K562 (cell line): ENCODE results near the gene KCNB1. TPM values are rescaled to one million over a fixed set of nuclear protein-coding genes. Genes with fewer than 3 reads are reported as not detected.

Source experiments
- ATAC-seq: fragments of 200-7000 bp; cut with Tn5 transposase; 3 replicates; pipeline ENCODE4 v1.9.1; 2020; ENCODE audit warnings: moderate library complexity
- BruUV-seq: library from RNA; stranded (reverse); fragments of 400-500 nt; replicated peaks from 2 replicates; lab custom pipeline; 2021; lab: Mats Ljungman, UMichigan
- CTCF ChIA-PET: fragments of 300-600 bp; formaldehyde crosslinking; extraction: SDS; loops from one replicate; lab custom pipeline; 2021; ENCODE audit warnings: low intra/inter-chr PET ratio; lab: Yijun Ruan, JAX
- POLR2A ChIA-PET: fragments of 300-600, 350-650 bp; sonication (Branson Sonifier 250); formaldehyde crosslinking; extraction: SDS; loops from one replicate; lab custom pipeline; 2021; ENCODE audit warnings: antibody characterized with exemption, inconsistent platforms; lab: Yijun Ruan, JAX
- DNase-seq, 4 experiments: peaks; one replicate each; pipeline versions ENCODE4 v3.0.0 to v3.0.0-alpha.2; 2011 to 2018; ENCODE audit warnings: low spot score in 3 of 4, mixed read lengths in 3 of 4; ENCODE audit errors: extremely low read depth in 1 of 4
- FAIRE-seq: peaks from 2 replicates; lab custom pipeline; 2011; peaks lifted over from hg19 to GRCh38; lab: Jason Lieb, UNC
- H2AFZ ChIP-seq: 2 replicates; pipeline ENCODE4 v1.6.0; 2011; ENCODE audit warnings: low read depth, low read length, control low read depth, inconsistent platforms
- H3K27ac ChIP-seq: fragments of 200-600 bp; 3 replicates; pipeline ENCODE4 v1.8.0; 2011; ENCODE audit warnings: low read depth, mild to moderate bottlenecking, control low read depth, inconsistent platforms, low read length, moderate library complexity, mixed read lengths; ENCODE audit errors: extremely low read depth
- H3K27me3 ChIP-seq, 2 experiments: fragments of 300-600 bp in 1 of 2; 2 replicates in 1 of 2; 3 replicates in 1 of 2; pipeline versions ENCODE4 v1.6.0 to v1.8.0; 2011; ENCODE audit warnings: inconsistent platforms in 2 of 2, low read length in 2 of 2, mild to moderate bottlenecking in 1 of 2, mixed read lengths in 1 of 2, moderate library complexity in 1 of 2; ENCODE audit not compliant: control insufficient read depth in 2 of 2, insufficient read depth in 2 of 2
- H3K36me3 ChIP-seq: fragments of 300-600 bp; 3 replicates; pipeline ENCODE4 v1.8.0; 2011; ENCODE audit warnings: mild to moderate bottlenecking, low read length, inconsistent platforms; ENCODE audit not compliant: control insufficient read depth, insufficient read depth
- H3K4me1 ChIP-seq, 2 experiments: fragments of 200-600 bp in 1 of 2; replicated peaks in 1 of 2; 2 replicates in 1 of 2; 3 replicates in 1 of 2; pipeline versions ENCODE4 v1.5.1 to v1.8.0; 2011; ENCODE audit warnings: inconsistent platforms in 2 of 2, low read length in 2 of 2, mild to moderate bottlenecking in 1 of 2, mixed read lengths in 1 of 2, moderate library complexity in 1 of 2; ENCODE audit not compliant: control insufficient read depth in 2 of 2, insufficient read depth in 2 of 2
- H3K4me2 ChIP-seq: 2 replicates; pipeline ENCODE4 v1.6.1; 2011; ENCODE audit warnings: low read length, control low read depth, inconsistent platforms, mixed read lengths; ENCODE audit not compliant: insufficient read depth
- H3K4me3 ChIP-seq: fragments of 200-600 bp; sonication (generic), shearing (Covaris generic); 2 replicates; pipeline ENCODE4 v1.5.1; 2016; ENCODE audit warnings: control low read depth, inconsistent platforms
- H3K79me2 ChIP-seq: fragments of 200-600 bp; 3 replicates; pipeline ENCODE4 v1.8.0; 2011; ENCODE audit warnings: low read length, inconsistent platforms; ENCODE audit not compliant: control insufficient read depth, insufficient read depth
- H3K9ac ChIP-seq, 2 experiments: 2 replicates each; pipeline versions ENCODE4 v1.6.0 to v1.6.1; 2011; ENCODE audit warnings: low read depth in 2 of 2, low read length in 2 of 2, control low read depth in 1 of 2, inconsistent platforms in 1 of 2, mild to moderate bottlenecking in 1 of 2, mixed read lengths in 1 of 2; ENCODE audit not compliant: insufficient read depth in 1 of 2
- H3K9me1 ChIP-seq: one replicate; pipeline ENCODE4 v1.6.0; 2011; ENCODE audit warnings: inconsistent platforms, mild to moderate bottlenecking, low read length, moderate library complexity; ENCODE audit not compliant: control insufficient read depth, insufficient read depth
- H3K9me3 ChIP-seq: replicated peaks from 2 replicates; pipeline ENCODE4 v1.5.1; 2011; ENCODE audit warnings: low read depth, low read length, inconsistent platforms; ENCODE audit not compliant: control insufficient read depth, insufficient read depth
- H4K20me1 ChIP-seq: replicated peaks from 2 replicates; pipeline ENCODE4 v1.6.1; 2011; ENCODE audit warnings: low read length, inconsistent platforms, mixed read lengths; ENCODE audit not compliant: control insufficient read depth, insufficient read depth
- BACH1 ChIP-seq: fragments of 200-800 bp; sonication (Bioruptor generic); IDR thresholded peaks from 2 replicates; pipeline ENCODE4 v1.6.1; 2016; ENCODE audit warnings: missing genetic modification characterization, missing compliant biosample characterization
- BCOR ChIP-seq: fragments of 450-650 bp; IDR thresholded peaks from 2 replicates; pipeline ENCODE4 v1.6.1; 2016
- BRD4 ChIP-seq: fragments of 200-600 bp; sonication (generic); IDR thresholded peaks from 2 replicates; pipeline ENCODE4 v1.6.1; 2017; ENCODE audit warnings: inconsistent platforms
- CHD1 ChIP-seq: fragments of 200-600 bp; sonication (generic); IDR thresholded peaks from one replicate; pipeline ENCODE4 v1.6.1; 2012; ENCODE audit warnings: mild to moderate bottlenecking, moderate library complexity, low read length, inconsistent platforms
- FIP1L1 ChIP-seq: fragments of 200-400 bp; formaldehyde crosslinking; IDR thresholded peaks from 2 replicates; pipeline ENCODE4 v1.6.1; 2018; ENCODE audit warnings: mild to moderate bottlenecking, low read depth, low read length; ENCODE audit not compliant: poor library complexity, severe bottlenecking
- FOSL1 ChIP-seq: fragments of 200-800 bp; sonication (Bioruptor generic); conservative IDR thresholded peaks from 2 replicates; pipeline ENCODE4 v1.6.1; 2016; ENCODE audit warnings: missing genetic modification characterization, missing compliant biosample characterization
- HCFC1 ChIP-seq: IDR thresholded peaks from 2 replicates; pipeline ENCODE4 v1.6.1; 2012; ENCODE audit warnings: low read depth, low read length, improper control_type of control experiment
- HMG20A ChIP-seq: fragments of 450-650 bp; formaldehyde crosslinking; conservative IDR thresholded peaks from 2 replicates; pipeline ENCODE4 v1.4.0; 2020; ENCODE audit warnings: mild to moderate bottlenecking, mixed read lengths
- MBD2 ChIP-seq: sonication (generic); IDR thresholded peaks from 2 replicates; pipeline ENCODE4 v1.6.1; 2016; ENCODE audit warnings: low read depth, borderline replicate concordance
- POLR2G ChIP-seq: fragments of 200-400 bp; formaldehyde crosslinking; IDR thresholded peaks from 2 replicates; pipeline ENCODE4 v1.6.1; 2017; ENCODE audit warnings: low read depth, mild to moderate bottlenecking, antibody characterized with exemption, low read length, moderate library complexity
- TCF3 ChIP-seq: sonication (generic); formaldehyde crosslinking; IDR thresholded peaks from 2 replicates; pipeline ENCODE4 v1.4.0; 2020; ENCODE audit warnings: mild to moderate bottlenecking, missing genetic modification reagents
- WGBS: fragments of 100-300 bp; shearing (Covaris generic); methylation state at CpG from one replicate; pipeline ENCODE4 v1.1.6; 2016; ENCODE audit warnings: low coverage, mixed read lengths; ENCODE audit not compliant: insufficient coverage; ENCODE audit errors: missing lambda C conversion rate; 5-methylcytosine and 5-hydroxymethylcytosine counted together
- in situ Hi-C: fragments of 300-500 bp; cut with MboI; formaldehyde crosslinking; loops from 4 replicates; pipeline ENCODE4 v1.15.0; 2018; ENCODE audit warnings: inconsistent platforms, mixed read lengths
- intact Hi-C: fragments of 100-400 bp; cut with micrococcal nuclease; formaldehyde crosslinking; loops from 2 replicates; pipeline ENCODE4 v1.14.2; 2022
- polyA plus RNA-seq, 8 experiments: library from polyadenylated mRNA; depleted of rRNA in 4 of 8; stranded (reverse) in 5 of 8; unstranded in 3 of 8; fragments of >200 nt; fragmentation: Nextera tagmentation in 2 of 8; fragmentation: Illumina TruSeq in 1 of 8; extraction: Ambion mirVana in 2 of 8; extraction: Trizol in 1 of 8; gene quantifications; 2 replicates each; pipeline versions ENCODE4 v1.2.1 to v1.2.3, GENCODE V29; 2011 to 2014; ENCODE audit warnings: inconsistent platforms in 1 of 8, missing spikeins in 1 of 8
- total RNA-seq, 7 experiments: library from RNA; depleted of rRNA in 6 of 7; stranded (reverse); fragments of >200 nt in 6 of 7; fragmentation: Illumina TruSeq in 2 of 7; extraction: Trizol in 2 of 7; gene quantifications; 2 replicates each; pipeline versions ENCODE4 v1.2.1 to v1.2.3, GENCODE V29; 2011 to 2021; ENCODE audit warnings: low replicate concordance in 1 of 7
- TF ChIP-seq, protein P1 (sequence below): fragments of 450-650 bp; IDR thresholded peaks from 2 replicates; pipeline ENCODE4 v1.7.1; 2018; ENCODE audit warnings: mild to moderate bottlenecking, low read depth; ENCODE audit not compliant: partially characterized antibody
- TF ChIP-seq, protein P2 (sequence below): fragments of 250-450 bp; sonication (Bioruptor Pico); IDR thresholded peaks from 2 replicates; pipeline ENCODE4 v1.5.0; 2022; ENCODE audit warnings: mild to moderate bottlenecking
- TF ChIP-seq, protein P3 (sequence below): IDR thresholded peaks from 2 replicates; pipeline ENCODE4 v1.6.1; 2012; ENCODE audit warnings: low read depth, low read length, improper control_type of control experiment, borderline replicate concordance
- TF ChIP-seq, protein P4 (sequence below): sonication (generic); formaldehyde crosslinking; IDR thresholded peaks from 2 replicates; pipeline ENCODE4 v1.8.0; 2022; ENCODE audit warnings: mild to moderate bottlenecking, low read depth, missing genetic modification reagents

The KCNB1 gene
- total and polyA plus RNA-seq, 9 of the 15 experiments (the other 6 are each of a cell fraction or from before 2014, with no cell fraction given): 0.01 to 0.06 TPM; not detected in 7

DNA sequence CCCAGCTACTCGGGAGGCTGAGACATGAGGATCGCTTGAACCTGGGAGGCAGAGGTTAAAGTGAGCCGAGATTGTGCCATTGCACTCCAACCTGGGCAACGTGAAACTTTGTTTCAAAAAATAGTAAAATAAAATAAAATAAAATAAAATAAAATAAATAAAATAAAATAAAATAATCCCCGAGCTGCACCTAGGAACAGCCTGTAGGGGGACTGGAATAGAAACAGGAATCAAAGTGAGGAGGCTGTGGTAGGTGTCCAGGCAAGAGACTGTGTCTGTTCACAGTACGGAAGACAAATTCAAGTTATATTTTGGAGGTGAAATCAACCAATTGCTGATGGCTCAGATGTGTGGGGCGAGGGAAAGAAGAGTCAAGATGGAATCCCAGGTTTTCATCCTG is 86.2 kb downstream of the KCNB1 start (continued):
- TF ChIP-seq FIP1L1 (no peak), CHD1 (no peak), HCFC1 (no peak), BACH1 (tag) (no peak)
- TF ChIP-seq, all 486 proteins: peak for 0

DNA sequence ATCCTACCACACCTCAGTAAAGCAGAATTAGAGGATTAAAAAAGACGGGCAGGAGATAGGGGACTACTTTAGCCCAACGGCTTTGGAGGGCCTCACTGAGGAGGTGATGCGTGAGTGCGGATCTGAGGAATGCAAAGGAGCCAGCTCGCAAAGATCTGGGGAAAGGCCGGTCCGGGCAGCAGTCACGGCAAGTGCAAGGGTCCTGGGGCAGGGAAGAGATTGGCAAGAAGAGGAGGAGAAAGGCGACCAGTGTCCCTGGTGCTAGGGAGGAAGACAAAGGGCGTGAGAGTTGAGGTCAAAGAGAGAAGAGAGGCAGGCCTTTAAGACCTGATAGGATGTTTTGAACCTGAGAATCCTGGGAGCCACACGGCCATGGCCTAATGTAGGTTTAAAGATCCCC is 86.8 kb downstream of the KCNB1 start:
- Histone ChIP-seq H3K36me3 (no peaks in the 10 kb centered on the region), H3K9ac (no peak overlapping the region), H3K27me3 (peaks cover 14 to 42% of the 10 kb centered on the region in 2 experiments), H2AFZ (no peak overlapping the region), H3K9me3 (no peaks in the 10 kb centered on the region), H3K4me1 (no peaks in the 10 kb centered on the region), H3K4me3 (no peak overlapping the region), H3K27ac (no peak overlapping the region), H3K9me1 (no peaks in the 10 kb centered on the region), H3K4me2 (no peak overlapping the region), H3K79me2 (no peaks in the 10 kb centered on the region), H4K20me1 (no peaks in the 10 kb centered on the region)
- no TSS peak for BruUV-seq
- DNase-seq (no peak), FAIRE-seq (no peak), ATAC-seq (no peak)
- in situ Hi-C loops: no loop called here
- ChIA-PET CTCF (no interaction called here), POLR2A (interaction anchor here (1.1 to 2.1 kb wide), 2 partner anchors 11 to 42 kb away, joined by 4 to 7 read pairs; no protein-coding TSS in a partner anchor)
- 6% methylated on average over 10 of the region's 11 CpGs for WGBS
- intact Hi-C loops: no loop called here
- no peak for TF ChIP-seq POLR2G
- TF ChIP-seq, protein P1, sequence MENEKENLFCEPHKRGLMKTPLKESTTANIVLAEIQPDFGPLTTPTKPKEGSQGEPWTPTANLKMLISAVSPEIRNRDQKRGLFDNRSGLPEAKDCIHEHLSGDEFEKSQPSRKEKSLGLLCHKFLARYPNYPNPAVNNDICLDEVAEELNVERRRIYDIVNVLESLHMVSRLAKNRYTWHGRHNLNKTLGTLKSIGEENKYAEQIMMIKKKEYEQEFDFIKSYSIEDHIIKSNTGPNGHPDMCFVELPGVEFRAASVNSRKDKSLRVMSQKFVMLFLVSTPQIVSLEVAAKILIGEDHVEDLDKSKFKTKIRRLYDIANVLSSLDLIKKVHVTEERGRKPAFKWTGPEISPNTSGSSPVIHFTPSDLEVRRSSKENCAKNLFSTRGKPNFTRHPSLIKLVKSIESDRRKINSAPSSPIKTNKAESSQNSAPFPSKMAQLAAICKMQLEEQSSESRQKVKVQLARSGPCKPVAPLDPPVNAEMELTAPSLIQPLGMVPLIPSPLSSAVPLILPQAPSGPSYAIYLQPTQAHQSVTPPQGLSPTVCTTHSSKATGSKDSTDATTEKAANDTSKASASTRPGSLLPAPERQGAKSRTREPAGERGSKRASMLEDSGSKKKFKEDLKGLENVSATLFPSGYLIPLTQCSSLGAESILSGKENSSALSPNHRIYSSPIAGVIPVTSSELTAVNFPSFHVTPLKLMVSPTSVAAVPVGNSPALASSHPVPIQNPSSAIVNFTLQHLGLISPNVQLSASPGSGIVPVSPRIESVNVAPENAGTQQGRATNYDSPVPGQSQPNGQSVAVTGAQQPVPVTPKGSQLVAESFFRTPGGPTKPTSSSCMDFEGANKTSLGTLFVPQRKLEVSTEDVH: no peak
- TF ChIP-seq BCOR: peak; percentile 38; the same call in 1 of the 2 replicates
- no peak for TF ChIP-seq BRD4
- TF ChIP-seq, protein P2, sequence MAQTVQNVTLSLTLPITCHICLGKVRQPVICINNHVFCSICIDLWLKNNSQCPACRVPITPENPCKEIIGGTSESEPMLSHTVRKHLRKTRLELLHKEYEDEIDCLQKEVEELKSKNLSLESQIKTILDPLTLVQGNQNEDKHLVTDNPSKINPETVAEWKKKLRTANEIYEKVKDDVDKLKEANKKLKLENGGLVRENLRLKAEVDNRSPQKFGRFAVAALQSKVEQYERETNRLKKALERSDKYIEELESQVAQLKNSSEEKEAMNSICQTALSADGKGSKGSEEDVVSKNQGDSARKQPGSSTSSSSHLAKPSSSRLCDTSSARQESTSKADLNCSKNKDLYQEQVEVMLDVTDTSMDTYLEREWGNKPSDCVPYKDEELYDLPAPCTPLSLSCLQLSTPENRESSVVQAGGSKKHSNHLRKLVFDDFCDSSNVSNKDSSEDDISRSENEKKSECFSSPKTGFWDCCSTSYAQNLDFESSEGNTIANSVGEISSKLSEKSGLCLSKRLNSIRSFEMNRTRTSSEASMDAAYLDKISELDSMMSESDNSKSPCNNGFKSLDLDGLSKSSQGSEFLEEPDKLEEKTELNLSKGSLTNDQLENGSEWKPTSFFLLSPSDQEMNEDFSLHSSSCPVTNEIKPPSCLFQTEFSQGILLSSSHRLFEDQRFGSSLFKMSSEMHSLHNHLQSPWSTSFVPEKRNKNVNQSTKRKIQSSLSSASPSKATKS: no peak
- TF ChIP-seq HMG20A: no peak
- TF ChIP-seq TCF3: no peak
- no peak for TF ChIP-seq FOSL1 (tag)
- TF ChIP-seq MBD2: no peak
- TF ChIP-seq, protein P3, sequence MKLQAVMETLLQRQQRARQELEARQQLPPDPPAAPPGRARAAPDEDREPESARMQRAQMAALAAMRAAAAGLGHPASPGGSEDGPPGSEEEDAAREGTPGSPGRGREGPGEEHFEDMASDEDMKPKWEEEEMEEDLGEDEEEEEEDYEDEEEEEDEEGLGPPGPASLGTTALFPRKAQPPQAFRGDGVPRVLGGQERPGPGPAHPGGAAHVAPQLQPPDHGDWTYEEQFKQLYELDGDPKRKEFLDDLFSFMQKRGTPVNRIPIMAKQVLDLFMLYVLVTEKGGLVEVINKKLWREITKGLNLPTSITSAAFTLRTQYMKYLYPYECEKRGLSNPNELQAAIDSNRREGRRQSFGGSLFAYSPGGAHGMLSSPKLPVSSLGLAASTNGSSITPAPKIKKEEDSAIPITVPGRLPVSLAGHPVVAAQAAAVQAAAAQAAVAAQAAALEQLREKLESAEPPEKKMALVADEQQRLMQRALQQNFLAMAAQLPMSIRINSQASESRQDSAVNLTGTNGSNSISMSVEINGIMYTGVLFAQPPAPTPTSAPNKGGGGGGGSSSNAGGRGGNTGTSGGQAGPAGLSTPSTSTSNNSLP: no peak
- TF ChIP-seq, protein P4, sequence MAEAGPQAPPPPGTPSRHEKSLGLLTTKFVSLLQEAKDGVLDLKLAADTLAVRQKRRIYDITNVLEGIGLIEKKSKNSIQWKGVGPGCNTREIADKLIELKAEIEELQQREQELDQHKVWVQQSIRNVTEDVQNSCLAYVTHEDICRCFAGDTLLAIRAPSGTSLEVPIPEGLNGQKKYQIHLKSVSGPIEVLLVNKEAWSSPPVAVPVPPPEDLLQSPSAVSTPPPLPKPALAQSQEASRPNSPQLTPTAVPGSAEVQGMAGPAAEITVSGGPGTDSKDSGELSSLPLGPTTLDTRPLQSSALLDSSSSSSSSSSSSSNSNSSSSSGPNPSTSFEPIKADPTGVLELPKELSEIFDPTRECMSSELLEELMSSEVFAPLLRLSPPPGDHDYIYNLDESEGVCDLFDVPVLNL (CRISPR knock-in tag): no peak
